Astrocyte (in vitro differentiated cells and primary cell): ENCODE measurements around the gene SPART. TPM values are rescaled to one million over a fixed set of nuclear protein-coding genes. Genes with fewer than 3 reads are reported as not detected.
A peak's percentile ranks its signal among the peaks of the same experiment; 100 is the strongest.

Source experiments
- DNase-seq: peaks from one replicate; pipeline ENCODE4 v3.0.0-alpha.2; 2010; ENCODE audit warnings: low read depth
- FAIRE-seq: peaks from 2 replicates; lab custom pipeline; 2011; peaks lifted over from hg19 to GRCh38; lab: Jason Lieb, UNC
- H2AFZ ChIP-seq: 2 replicates; pipeline ENCODE4 v1.6.0; 2012; ENCODE audit warnings: low read depth, low read length, inconsistent platforms
- H3K27ac ChIP-seq: 2 replicates; pipeline ENCODE4 v1.5.1; 2011; ENCODE audit warnings: low read depth, low read length, inconsistent platforms
- H3K27me3 ChIP-seq: 2 replicates; pipeline ENCODE4 v1.6.0; 2011; ENCODE audit warnings: low read length, inconsistent platforms; ENCODE audit not compliant: insufficient read depth
- H3K36me3 ChIP-seq: 2 replicates; pipeline ENCODE4 v1.5.1; 2011; ENCODE audit warnings: low read length, inconsistent platforms; ENCODE audit not compliant: insufficient read depth
- H3K4me1 ChIP-seq: 2 replicates; pipeline ENCODE4 v1.5.1; 2011; ENCODE audit warnings: low read length, inconsistent platforms; ENCODE audit not compliant: insufficient read depth
- H3K4me2 ChIP-seq: 2 replicates; pipeline ENCODE4 v1.6.0; 2012; ENCODE audit warnings: low read length, inconsistent platforms
- H3K4me3 ChIP-seq: 2 replicates; pipeline ENCODE4 v1.5.1; 2011; ENCODE audit warnings: low read depth, mild to moderate bottlenecking, low read length, inconsistent platforms; ENCODE audit not compliant: insufficient read depth
- H3K79me2 ChIP-seq: 2 replicates; pipeline ENCODE4 v1.6.0; 2012; ENCODE audit warnings: mild to moderate bottlenecking, low read length, inconsistent platforms; ENCODE audit not compliant: insufficient read depth
- H3K9ac ChIP-seq: 2 replicates; pipeline ENCODE4 v1.6.0; 2012; ENCODE audit warnings: mild to moderate bottlenecking, low read length, inconsistent platforms
- H3K9me3 ChIP-seq: 2 replicates; pipeline ENCODE4 v1.5.1; 2012; ENCODE audit warnings: low read depth, mild to moderate bottlenecking, low read length, inconsistent platforms; ENCODE audit not compliant: insufficient read depth
- H4K20me1 ChIP-seq: 2 replicates; pipeline ENCODE4 v1.6.0; 2012; ENCODE audit warnings: low read length, inconsistent platforms; ENCODE audit not compliant: insufficient read depth
- H3K27ac Mint-ChIP-seq: one replicate; pipeline ENCODE4 v1.8.0; 2021; ENCODE audit warnings: mild to moderate bottlenecking, mixed read lengths; ENCODE audit not compliant: unreplicated experiment
- H3K27me3 Mint-ChIP-seq: one replicate; pipeline ENCODE4 v1.8.0; 2021; ENCODE audit warnings: low read depth, mixed read lengths; ENCODE audit not compliant: unreplicated experiment
- H3K36me3 Mint-ChIP-seq: one replicate; pipeline ENCODE4 v1.8.0; 2021; ENCODE audit warnings: low read depth, mixed read lengths; ENCODE audit not compliant: unreplicated experiment
- H3K4me1 Mint-ChIP-seq: one replicate; pipeline ENCODE4 v1.8.0; 2021; ENCODE audit warnings: low read depth, mixed read lengths; ENCODE audit not compliant: unreplicated experiment
- H3K4me3 Mint-ChIP-seq: one replicate; pipeline ENCODE4 v1.8.0; 2021; ENCODE audit warnings: mild to moderate bottlenecking, moderate library complexity, mixed read lengths; ENCODE audit not compliant: unreplicated experiment
- H3K9me3 Mint-ChIP-seq: one replicate; pipeline ENCODE4 v1.8.0; 2021; ENCODE audit warnings: mild to moderate bottlenecking, mixed read lengths; ENCODE audit not compliant: unreplicated experiment
- EZH2 ChIP-seq: IDR thresholded peaks from 2 replicates; pipeline ENCODE4 v1.6.1; 2012; ENCODE audit warnings: mild to moderate bottlenecking, low read length, inconsistent platforms; ENCODE audit not compliant: insufficient read depth
- total RNA-seq: library from RNA; stranded (reverse); gene quantifications from 2 replicates; pipeline ENCODE4 v1.2.1, GENCODE V29; 2021
- TF ChIP-seq, protein P1 (sequence below): IDR thresholded peaks from 2 replicates; pipeline ENCODE4 v1.5.1; 2011; ENCODE audit warnings: low read depth, mild to moderate bottlenecking, inconsistent platforms, low read length, moderate library complexity; ENCODE audit not compliant: insufficient read depth

Gene SPART
- total RNA-seq, 1 donor from 2014 or later = 50.6 TPM

DNA sequence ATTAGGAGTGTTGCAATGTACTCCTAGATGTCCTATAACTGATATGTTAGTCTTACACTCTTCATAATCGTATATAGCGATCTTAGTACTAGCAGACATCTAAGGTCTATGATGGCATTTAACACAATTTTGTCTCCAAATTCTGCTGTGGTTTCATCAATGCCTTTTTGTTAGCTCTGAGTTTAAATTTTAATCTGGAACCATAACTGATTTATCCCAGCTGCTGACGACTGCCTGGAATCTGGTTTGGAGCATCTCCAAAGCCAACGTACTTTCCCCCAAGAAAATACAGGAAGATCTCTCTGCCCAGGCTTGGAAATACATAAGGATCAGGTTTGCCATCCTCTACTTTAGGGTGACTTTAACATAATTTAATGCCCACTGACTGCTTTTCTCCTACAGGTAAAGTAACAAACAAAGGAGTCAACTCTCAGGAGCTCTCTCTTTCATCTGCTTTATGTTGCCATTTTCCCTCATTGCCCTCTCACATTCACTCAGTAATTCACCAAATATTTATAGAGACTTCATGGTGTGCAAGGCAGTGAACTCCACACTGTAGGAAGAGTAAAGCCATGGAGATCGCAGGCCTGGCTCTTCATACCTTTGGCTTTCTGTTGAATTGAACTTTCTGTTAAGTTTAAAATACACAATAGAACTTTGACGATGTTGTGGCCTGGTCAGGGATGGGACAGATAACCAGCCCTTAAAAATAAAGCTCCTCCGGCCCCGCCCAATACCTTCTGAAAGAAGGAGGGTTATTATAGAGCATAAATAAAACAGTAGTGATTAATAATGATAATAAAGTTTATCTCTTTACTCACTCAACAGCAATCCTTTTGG is 23.3 kb upstream of the SPART start:
- Histone ChIP-seq H3K79me2 (no peaks in the 10 kb centered on the region), H3K36me3 (no peaks in the 10 kb centered on the region), H2AFZ (no peak overlapping the region), H3K9ac (no peak overlapping the region), H3K4me3 (no peak overlapping the region), H3K27me3 (no peaks in the 10 kb centered on the region), H3K4me1 (no peaks in the 10 kb centered on the region), H4K20me1 (no peaks in the 10 kb centered on the region), H3K9me3 (no peaks in the 10 kb centered on the region), H3K4me2 (no peak overlapping the region), H3K27ac (peak overlapping the region; percentile 9)
- H3K4me3 Mint-ChIP-seq = no peak overlapping the region
- no peaks in the 10 kb centered on the region for H3K27me3 Mint-ChIP-seq
- no peak for TF ChIP-seq EZH2
- TF ChIP-seq, protein P1, sequence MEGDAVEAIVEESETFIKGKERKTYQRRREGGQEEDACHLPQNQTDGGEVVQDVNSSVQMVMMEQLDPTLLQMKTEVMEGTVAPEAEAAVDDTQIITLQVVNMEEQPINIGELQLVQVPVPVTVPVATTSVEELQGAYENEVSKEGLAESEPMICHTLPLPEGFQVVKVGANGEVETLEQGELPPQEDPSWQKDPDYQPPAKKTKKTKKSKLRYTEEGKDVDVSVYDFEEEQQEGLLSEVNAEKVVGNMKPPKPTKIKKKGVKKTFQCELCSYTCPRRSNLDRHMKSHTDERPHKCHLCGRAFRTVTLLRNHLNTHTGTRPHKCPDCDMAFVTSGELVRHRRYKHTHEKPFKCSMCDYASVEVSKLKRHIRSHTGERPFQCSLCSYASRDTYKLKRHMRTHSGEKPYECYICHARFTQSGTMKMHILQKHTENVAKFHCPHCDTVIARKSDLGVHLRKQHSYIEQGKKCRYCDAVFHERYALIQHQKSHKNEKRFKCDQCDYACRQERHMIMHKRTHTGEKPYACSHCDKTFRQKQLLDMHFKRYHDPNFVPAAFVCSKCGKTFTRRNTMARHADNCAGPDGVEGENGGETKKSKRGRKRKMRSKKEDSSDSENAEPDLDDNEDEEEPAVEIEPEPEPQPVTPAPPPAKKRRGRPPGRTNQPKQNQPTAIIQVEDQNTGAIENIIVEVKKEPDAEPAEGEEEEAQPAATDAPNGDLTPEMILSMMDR = no peak
- peak; percentile 78 for DNase-seq
- no peaks in the 10 kb centered on the region for H3K4me1 Mint-ChIP-seq
- no peak for FAIRE-seq
- no peak overlapping the region for H3K27ac Mint-ChIP-seq
- H3K36me3 Mint-ChIP-seq = peaks cover 14% of the 10 kb centered on the region
- peaks cover 6% of the 10 kb centered on the region for H3K9me3 Mint-ChIP-seq

GRCh38 chr13:36366031-36366430 is 19.8 kb upstream of the SPART start:
- no peak overlapping the region for H3K27ac ChIP-seq
- Mint-ChIP-seq H3K36me3 (peaks cover 11% of the 10 kb centered on the region), H3K27ac (no peak overlapping the region), H3K4me1 (peaks cover 8% of the 10 kb centered on the region), H3K4me3 (no peak overlapping the region), H3K9me3 (peaks cover 2% of the 10 kb centered on the region), H3K27me3 (no peaks in the 10 kb centered on the region)
- TF ChIP-seq, protein P1 = no peak
- no peak for TF ChIP-seq EZH2
- H3K4me3 ChIP-seq = no peak overlapping the region
- H3K79me2 ChIP-seq = no peaks in the 10 kb centered on the region
- DNase-seq = no peak
- no peaks in the 10 kb centered on the region for H4K20me1 ChIP-seq
- no peak overlapping the region for H3K4me2 ChIP-seq
- peaks cover 9% of the 10 kb centered on the region for H3K4me1 ChIP-seq
- no peaks in the 10 kb centered on the region for H3K27me3 ChIP-seq
- no peak for FAIRE-seq
- no peaks in the 10 kb centered on the region for H3K9me3 ChIP-seq
- H2AFZ ChIP-seq = no peak overlapping the region
- H3K36me3 ChIP-seq = no peaks in the 10 kb centered on the region
- H3K9ac ChIP-seq = no peak overlapping the region

- Histone ChIP-seq H3K9ac (no peak overlapping the region), H2AFZ (no peak overlapping the region), H3K27ac (no peak overlapping the region), H3K4me2 (no peak overlapping the region), H3K36me3 (no peaks in the 10 kb centered on the region), H3K9me3 (no peaks in the 10 kb centered on the region), H3K79me2 (no peaks in the 10 kb centered on the region), H3K4me1 (peaks cover 9% of the 10 kb centered on the region), H4K20me1 (no peaks in the 10 kb centered on the region), H3K27me3 (no peaks in the 10 kb centered on the region), H3K4me3 (no peak overlapping the region)
- no peak for TF ChIP-seq EZH2
- TF ChIP-seq, protein P1 = no peak
- DNase-seq (no peak), FAIRE-seq (no peak)
- no peak overlapping the region for H3K27ac Mint-ChIP-seq
- H3K4me1 Mint-ChIP-seq = peaks cover 8% of the 10 kb centered on the region
- peaks cover 8% of the 10 kb centered on the region for H3K36me3 Mint-ChIP-seq
- peaks cover 2% of the 10 kb centered on the region for H3K9me3 Mint-ChIP-seq
- no peak overlapping the region for H3K4me3 Mint-ChIP-seq
- H3K27me3 Mint-ChIP-seq = no peaks in the 10 kb centered on the region
Measured at GRCh38 chr13:36363366-36363863, 17.2 kb upstream of the SPART start.
